K562 (cell line): ENCODE data around the gene CTF1. TPM values are rescaled to one million over a fixed set of nuclear protein-coding genes. Genes with fewer than 3 reads are reported as not detected.

ENCODE experiments used
- ARID3A ChIP-seq: IDR thresholded peaks from 2 replicates; pipeline ENCODE4 v1.6.1; 2012; ENCODE audit warnings: low read depth, low read length, improper control_type of control experiment, borderline replicate concordance
- CGGBP1 ChIP-seq: fragments of 250-450 bp; sonication (Bioruptor Pico); IDR thresholded peaks from 2 replicates; pipeline ENCODE4 v1.9.0; 2021; ENCODE audit warnings: mild to moderate bottlenecking
- CTCF ChIP-seq, 3 experiments: IDR thresholded peaks in 2 of 3; conservative IDR thresholded peaks in 1 of 3; 2 replicates each; pipeline ENCODE4 v1.5.1; 2011 to 2012; ENCODE audit warnings: low read length in 3 of 3, mild to moderate bottlenecking in 3 of 3, control low read depth in 2 of 3, improper control_type of control experiment in 1 of 3, inconsistent platforms in 1 of 3, low read depth in 1 of 3, mixed read lengths in 1 of 3, moderate library complexity in 1 of 3; ENCODE audit not compliant: insufficient read depth in 2 of 3
- DNMT1 ChIP-seq: fragments of 450-650 bp; IDR thresholded peaks from 2 replicates; pipeline ENCODE4 v1.6.1; 2016; ENCODE audit warnings: antibody characterized with exemption, mild to moderate bottlenecking
- MAX ChIP-seq: sonication (generic); formaldehyde crosslinking; IDR thresholded peaks from 2 replicates; pipeline ENCODE4 v1.9.0; 2022; ENCODE audit warnings: mild to moderate bottlenecking, missing genetic modification reagents
- NFE2L1 ChIP-seq: fragments of 450-650 bp; IDR thresholded peaks from 2 replicates; pipeline ENCODE4 v1.6.1; 2016; ENCODE audit warnings: missing genetic modification characterization, low read depth, mild to moderate bottlenecking, missing compliant biosample characterization, moderate library complexity, borderline replicate concordance
- PRMT5 ChIP-seq: sonication (generic); formaldehyde crosslinking; IDR thresholded peaks from 2 replicates; pipeline ENCODE4 v1.5.0; 2020; ENCODE audit warnings: missing genetic modification reagents
- PYGO2 ChIP-seq: fragments of 450-650 bp; IDR thresholded peaks from 2 replicates; pipeline ENCODE4 v1.6.1; 2016; ENCODE audit warnings: mild to moderate bottlenecking, missing genetic modification characterization, moderate library complexity, missing compliant biosample characterization
- RCOR1 ChIP-seq, 2 experiments: IDR thresholded peaks; 2 replicates each; pipeline ENCODE4 v1.6.1; 2012; ENCODE audit warnings: low read depth in 2 of 2, low read length in 2 of 2, borderline replicate concordance in 1 of 2, improper control_type of control experiment in 1 of 2
- SFPQ ChIP-seq: fragments of 200-400 bp; formaldehyde crosslinking; IDR thresholded peaks from 2 replicates; pipeline ENCODE4 v1.6.1; 2017; ENCODE audit warnings: mild to moderate bottlenecking, low read depth, low read length, moderate library complexity
- SNRNP70 ChIP-seq: fragments of 200-400 bp; formaldehyde crosslinking; optimal IDR thresholded peaks from 2 replicates; pipeline ENCODE3; 2017; ENCODE audit warnings: low read depth, low read length
- TCFL5 ChIP-seq: fragments of 250-450 bp; sonication (Bioruptor Pico); conservative IDR thresholded peaks from 2 replicates; pipeline ENCODE4 v1.6.1; 2021; ENCODE audit warnings: mild to moderate bottlenecking, moderate library complexity, matching md5 sums
- ZBTB11 ChIP-seq, 3 experiments: fragments of 200-800 bp in 1 of 3; fragments of 250-450 bp in 1 of 3; fragments of 450-650 bp in 1 of 3; sonication (Bioruptor Pico) in 1 of 3; sonication (Bioruptor generic) in 1 of 3; formaldehyde crosslinking in 1 of 3; IDR thresholded peaks; 2 replicates each; pipeline versions ENCODE4 v1.6.1 to v1.8.0; 2016 to 2022; ENCODE audit warnings: mild to moderate bottlenecking in 2 of 3, missing genetic modification characterization in 2 of 3, missing compliant biosample characterization in 1 of 3, moderate library complexity in 1 of 3
- ZBTB17 ChIP-seq: fragments of 450-650 bp; formaldehyde crosslinking; IDR thresholded peaks from 2 replicates; pipeline ENCODE4 v1.4.0; 2020; ENCODE audit warnings: mild to moderate bottlenecking
- ZNF253 ChIP-seq: fragments of 250-450 bp; sonication (Bioruptor Pico); conservative IDR thresholded peaks from 2 replicates; pipeline ENCODE4 v1.6.1; 2021; ENCODE audit warnings: mild to moderate bottlenecking
- ZNF324 ChIP-seq: fragments of 250-450 bp; sonication (Bioruptor Pico); IDR thresholded peaks from 2 replicates; pipeline ENCODE4 v1.4.0; 2020; ENCODE audit warnings: mild to moderate bottlenecking
- ZNF41 ChIP-seq: fragments of 250-450 bp; sonication (Bioruptor Pico); conservative IDR thresholded peaks from 2 replicates; pipeline ENCODE4 v1.4.0; 2020; ENCODE audit warnings: mild to moderate bottlenecking
- ZNF785 ChIP-seq: fragments of 250-450 bp; sonication (Bioruptor Pico); IDR thresholded peaks from 2 replicates; pipeline ENCODE4 v1.4.0; 2020; ENCODE audit warnings: mild to moderate bottlenecking
- polyA plus RNA-seq, 8 experiments: library from polyadenylated mRNA; depleted of rRNA in 4 of 8; stranded (reverse) in 5 of 8; unstranded in 3 of 8; fragments of >200 nt; fragmentation: Nextera tagmentation in 2 of 8; fragmentation: Illumina TruSeq in 1 of 8; extraction: Ambion mirVana in 2 of 8; extraction: Trizol in 1 of 8; gene quantifications; 2 replicates each; pipeline versions ENCODE4 v1.2.1 to v1.2.3, GENCODE V29; 2011 to 2014; ENCODE audit warnings: inconsistent platforms in 1 of 8, missing spikeins in 1 of 8
- total RNA-seq, 7 experiments: library from RNA; depleted of rRNA in 6 of 7; stranded (reverse); fragments of >200 nt in 6 of 7; fragmentation: Illumina TruSeq in 2 of 7; extraction: Trizol in 2 of 7; gene quantifications; 2 replicates each; pipeline versions ENCODE4 v1.2.1 to v1.2.3, GENCODE V29; 2011 to 2021; ENCODE audit warnings: low replicate concordance in 1 of 7

The CTF1 gene
- total and polyA plus RNA-seq, 9 of the 15 experiments (the other 6 are each of a cell fraction or from before 2014, with no cell fraction given), result 0.24 to 2.5 (median 0.44) TPM

- no peak for TF ChIP-seq DNMT1
- no peak for TF ChIP-seq CTCF (IDR thresholded peaks at IDR 0.05 in 2 of 3, conservative IDR thresholded peaks at IDR 0.05 in 1 of 3; ENCODE audit: insufficient read depth in 2 of 3, low read depth in 1 of 3, low read length in 3 of 3)
- peak; percentile 75 for TF ChIP-seq MAX (CRISPR knock-in tag)
- no peak for TF ChIP-seq PYGO2 (tag)
- no peak for TF ChIP-seq CGGBP1
- TF ChIP-seq ZBTB17 (CRISPR knock-in tag), result peak; percentile 95
- no peak for TF ChIP-seq SFPQ
- TF ChIP-seq ZNF253 (CRISPR knock-in tag), result no peak
- TF ChIP-seq ZNF324 (CRISPR knock-in tag), result no peak
- peak; percentile 35; the same call in 1 of the 2 replicates for TF ChIP-seq ZNF41 (CRISPR knock-in tag)
- no peak for TF ChIP-seq ZNF785 (CRISPR knock-in tag)
- TF ChIP-seq ARID3A, result no peak
- TF ChIP-seq SNRNP70, result no peak
- TF ChIP-seq NFE2L1 (tag), result no peak
- no peak for TF ChIP-seq PRMT5 (CRISPR knock-in tag)
- TF ChIP-seq TCFL5 (CRISPR knock-in tag), result no peak
- TF ChIP-seq RCOR1 (IDR thresholded peaks at IDR 0.05; ENCODE audit: borderline replicate concordance in 1 of 2, low read depth in 2 of 2, low read length in 2 of 2), result no peak
- no peak; a peak in 2 of 6 replicates for TF ChIP-seq ZBTB11 (CRISPR knock-in tag; IDR thresholded peaks at IDR 0.05)
Measured at GRCh38 chr16:30922960-30923535, 26.6 kb downstream of the CTF1 start (continued).
